K562 (cell line): Measurements from ENCODE around the gene SFI1. TPM values are rescaled to one million over a fixed set of nuclear protein-coding genes. Genes with fewer than 3 reads are reported as not detected.

Source experiments
- CBFA2T2 ChIP-seq: fragments of 450-650 bp; conservative IDR thresholded peaks from 2 replicates; pipeline ENCODE4 v1.6.1; 2017; ENCODE audit warnings: mild to moderate bottlenecking
- CHD2 ChIP-seq: IDR thresholded peaks from 2 replicates; pipeline ENCODE4 v1.6.1; 2011; ENCODE audit warnings: low read depth, low read length
- CREM ChIP-seq: IDR thresholded peaks from 2 replicates; pipeline ENCODE4 v1.6.1; 2014; ENCODE audit warnings: antibody characterized with exemption, low read depth
- CTBP1 ChIP-seq: fragments of 450-650 bp; IDR thresholded peaks from 2 replicates; pipeline ENCODE4 v1.6.1; 2016; ENCODE audit warnings: borderline replicate concordance
- DIDO1 ChIP-seq: fragments of 450-650 bp; IDR thresholded peaks from 2 replicates; pipeline ENCODE4 v1.6.1; 2016; ENCODE audit warnings: low read depth, missing biosample characterization, missing genetic modification characterization
- E2F5 ChIP-seq: sonication (generic); formaldehyde crosslinking; IDR thresholded peaks from 2 replicates; pipeline ENCODE4 v1.8.0; 2022; ENCODE audit warnings: mild to moderate bottlenecking, missing genetic modification reagents
- FOXK1 ChIP-seq: sonication (generic); formaldehyde crosslinking; IDR thresholded peaks from 2 replicates; pipeline ENCODE4 v1.8.0; 2022; ENCODE audit warnings: missing genetic modification reagents, mild to moderate bottlenecking, borderline replicate concordance
- HDAC6 ChIP-seq: IDR thresholded peaks from 2 replicates; pipeline ENCODE4 v1.6.1; 2012; ENCODE audit warnings: low read depth, mild to moderate bottlenecking, control low read depth, inconsistent platforms, low read length, moderate library complexity
- HLTF ChIP-seq: fragments of 450-650 bp; IDR thresholded peaks from 2 replicates; pipeline ENCODE4 v1.6.1; 2016
- KHSRP ChIP-seq: fragments of 450-650 bp; IDR thresholded peaks from 2 replicates; pipeline ENCODE4 v1.6.1; 2017
- L3MBTL2 ChIP-seq: fragments of 450-650 bp; IDR thresholded peaks from 2 replicates; pipeline ENCODE4 v1.6.1; 2016; ENCODE audit warnings: mild to moderate bottlenecking, moderate library complexity
- NR0B1 ChIP-seq: fragments of 450-650 bp; IDR thresholded peaks from one replicate; pipeline ENCODE4 v1.6.1; 2018; ENCODE audit warnings: mild to moderate bottlenecking, moderate library complexity; ENCODE audit not compliant: partially characterized antibody
- NR4A1 ChIP-seq, 2 experiments: fragments of 250-450 bp in 1 of 2; fragments of 450-650 bp in 1 of 2; sonication (Bioruptor Pico) in 1 of 2; IDR thresholded peaks; 2 replicates each; pipeline versions ENCODE4 v1.4.0 to v1.6.1; 2016 to 2020; ENCODE audit warnings: mild to moderate bottlenecking in 2 of 2, missing compliant biosample characterization in 1 of 2, missing genetic modification characterization in 1 of 2, moderate library complexity in 1 of 2
- POLR2G ChIP-seq: fragments of 200-400 bp; formaldehyde crosslinking; IDR thresholded peaks from 2 replicates; pipeline ENCODE4 v1.6.1; 2017; ENCODE audit warnings: low read depth, mild to moderate bottlenecking, antibody characterized with exemption, low read length, moderate library complexity
- RCOR1 ChIP-seq, 2 experiments: IDR thresholded peaks; 2 replicates each; pipeline ENCODE4 v1.6.1; 2012; ENCODE audit warnings: low read depth in 2 of 2, low read length in 2 of 2, borderline replicate concordance in 1 of 2, improper control_type of control experiment in 1 of 2
- RUNX1 ChIP-seq: sonication (generic); IDR thresholded peaks from 2 replicates; pipeline ENCODE4 v1.6.1; 2016; ENCODE audit warnings: antibody characterized with exemption, low read depth
- SMAD2 ChIP-seq: fragments of 150-350 bp; IDR thresholded peaks from 2 replicates; pipeline ENCODE4 v1.6.1; 2014; ENCODE audit warnings: low read depth, mild to moderate bottlenecking, low read length
- SMARCA4 ChIP-seq: fragments of 450-650 bp; IDR thresholded peaks from 2 replicates; pipeline ENCODE4 v1.6.1; 2016
- USF1 ChIP-seq: sonication (generic); formaldehyde crosslinking; IDR thresholded peaks from 2 replicates; pipeline ENCODE4 v1.9.0; 2022; ENCODE audit warnings: mild to moderate bottlenecking, missing genetic modification reagents
- VEZF1 ChIP-seq: fragments of 200-800 bp; sonication (Bioruptor generic); IDR thresholded peaks from 2 replicates; pipeline ENCODE4 v1.6.1; 2017; ENCODE audit warnings: missing genetic modification characterization, missing compliant biosample characterization
- YY1 ChIP-seq, 3 experiments: IDR thresholded peaks; 2 replicates each; pipeline ENCODE4 v1.6.1; 2011; ENCODE audit warnings: low read length in 2 of 3, mild to moderate bottlenecking in 2 of 3, moderate library complexity in 2 of 3, borderline replicate concordance in 1 of 3, control low read depth in 1 of 3, low read depth in 1 of 3; ENCODE audit not compliant: insufficient read depth in 3 of 3, insufficient replicate concordance in 2 of 3, control insufficient read depth in 1 of 3, insufficient read length in 1 of 3; ENCODE audit errors: extremely low read depth in 1 of 3
- ZC3H11A ChIP-seq: IDR thresholded peaks from 2 replicates; pipeline ENCODE4 v1.6.1; 2012; ENCODE audit warnings: low read depth, low read length, improper control_type of control experiment
- ZFP1 ChIP-seq: fragments of 450-650 bp; formaldehyde crosslinking; IDR thresholded peaks from 2 replicates; pipeline ENCODE4 v1.4.0; 2020; ENCODE audit warnings: mild to moderate bottlenecking, mixed read lengths
- ZFP30 ChIP-seq: fragments of 250-450 bp; sonication (Bioruptor Pico); IDR thresholded peaks from 2 replicates; pipeline ENCODE4 v1.8.0; 2022; ENCODE audit warnings: moderate library complexity, mild to moderate bottlenecking, inconsistent platforms, borderline replicate concordance
- ZNF140 ChIP-seq: fragments of 250-450 bp; sonication (Bioruptor Pico); IDR thresholded peaks from 2 replicates; pipeline ENCODE4 v1.8.0; 2021; ENCODE audit warnings: moderate library complexity, mild to moderate bottlenecking, inconsistent platforms
- ZNF644 ChIP-seq: fragments of 200-800 bp; sonication (Bioruptor generic); IDR thresholded peaks from 2 replicates; pipeline ENCODE4 v1.6.1; 2016; ENCODE audit warnings: low read depth, missing genetic modification characterization, missing compliant biosample characterization
- polyA plus RNA-seq, 8 experiments: library from polyadenylated mRNA; depleted of rRNA in 4 of 8; stranded (reverse) in 5 of 8; unstranded in 3 of 8; fragments of >200 nt; fragmentation: Nextera tagmentation in 2 of 8; fragmentation: Illumina TruSeq in 1 of 8; extraction: Ambion mirVana in 2 of 8; extraction: Trizol in 1 of 8; gene quantifications; 2 replicates each; pipeline versions ENCODE4 v1.2.1 to v1.2.3, GENCODE V29; 2011 to 2014; ENCODE audit warnings: inconsistent platforms in 1 of 8, missing spikeins in 1 of 8
- total RNA-seq, 7 experiments: library from RNA; depleted of rRNA in 6 of 7; stranded (reverse); fragments of >200 nt in 6 of 7; fragmentation: Illumina TruSeq in 2 of 7; extraction: Trizol in 2 of 7; gene quantifications; 2 replicates each; pipeline versions ENCODE4 v1.2.1 to v1.2.3, GENCODE V29; 2011 to 2021; ENCODE audit warnings: low replicate concordance in 1 of 7

SFI1 gene
- total and polyA plus RNA-seq, 9 of the 15 experiments (the other 6 are each of a cell fraction or from before 2014, with no cell fraction given): 3.0 to 25.6 (median 14.1) TPM

GRCh38 chr22:31603081-31603525, 106.8 kb downstream of the SFI1 start (continued):
- no peak for TF ChIP-seq SMAD2
- no peak for TF ChIP-seq CHD2
- peak; percentile 79 for TF ChIP-seq CBFA2T2
- TF ChIP-seq RCOR1 (IDR thresholded peaks at IDR 0.05; ENCODE audit: borderline replicate concordance in 1 of 2, low read depth in 2 of 2, low read length in 2 of 2): peak in 1 of 2 experiments; percentile 54; a peak in 2 of 4 replicates
- TF ChIP-seq SMARCA4: peak; percentile 64
- TF ChIP-seq ZFP30: no peak
- TF ChIP-seq USF1: no peak
- no peak for TF ChIP-seq KHSRP
- no peak for TF ChIP-seq ZFP1 (CRISPR knock-in tag)
- no peak for TF ChIP-seq ZNF140 (CRISPR knock-in tag)
- no peak for TF ChIP-seq ZNF644 (tag)
- no peak for TF ChIP-seq DIDO1 (tag)
- TF ChIP-seq HLTF: no peak
- no peak for TF ChIP-seq YY1 (IDR thresholded peaks at IDR 0.05; ENCODE audit: borderline replicate concordance in 1 of 3, control insufficient read depth in 1 of 3, extremely low read depth in 1 of 3, insufficient read depth in 3 of 3, insufficient read length in 1 of 3, insufficient replicate concordance in 2 of 3, low read depth in 1 of 3, low read length in 2 of 3)
- TF ChIP-seq CTBP1: peak; percentile 34; the same call in 1 of the 2 replicates
- no peak for TF ChIP-seq NR4A1 (CRISPR knock-in tag; IDR thresholded peaks at IDR 0.05)
- no peak for TF ChIP-seq NR4A1 (tag; IDR thresholded peaks at IDR 0.05)
- no peak for TF ChIP-seq E2F5 (CRISPR knock-in tag)
- TF ChIP-seq CREM: peak; percentile 78
- peak; percentile 39; the same call in 1 of the 2 replicates for TF ChIP-seq L3MBTL2
- peak; percentile 89 for TF ChIP-seq VEZF1 (CRISPR knock-in tag)
- TF ChIP-seq POLR2G: no peak
- TF ChIP-seq NR0B1: no peak
- no peak for TF ChIP-seq ZC3H11A
- TF ChIP-seq HDAC6: no peak
- TF ChIP-seq FOXK1 (CRISPR knock-in tag): no peak
- TF ChIP-seq RUNX1: no peak
